GM23338 (cell line): ENCODE data around the gene AGAP1.

Experiments used
- CTCF ChIP-seq, 2 experiments: fragments of 200-600 bp in 1 of 2; sonication (generic) in 1 of 2; conservative IDR thresholded peaks; 2 replicates each; pipeline versions ENCODE4 v1.5.1 to v1.6.1; 2016 to 2017; ENCODE audit warnings: antibody characterized with exemption in 2 of 2, low read depth in 2 of 2, mild to moderate bottlenecking in 2 of 2, moderate library complexity in 1 of 2
- ETS1 ChIP-seq: IDR thresholded peaks from 2 replicates; pipeline ENCODE4 v1.6.1; 2016; ENCODE audit warnings: antibody characterized with exemption
- EZH2 ChIP-seq: fragments of 200-600 bp; sonication (generic); IDR thresholded peaks from one replicate; pipeline ENCODE4 v1.8.0; 2017; ENCODE audit warnings: antibody characterized with exemption, mild to moderate bottlenecking, low read depth; ENCODE audit not compliant: unreplicated experiment
- EZH2phosphoT487 ChIP-seq: fragments of 200-600 bp; sonication (generic); IDR thresholded peaks from one replicate; pipeline ENCODE4 v1.8.1; 2018; ENCODE audit warnings: antibody characterized with exemption; ENCODE audit not compliant: unreplicated experiment
- NANOG ChIP-seq: IDR thresholded peaks from 2 replicates; pipeline ENCODE4 v1.6.1; 2016; ENCODE audit warnings: antibody characterized with exemption, borderline replicate concordance
- POLR2AphosphoS5 ChIP-seq: IDR thresholded peaks from 2 replicates; pipeline ENCODE4 v1.6.1; 2016; ENCODE audit warnings: antibody characterized with exemption, low read depth
- REST ChIP-seq: IDR thresholded peaks from one replicate; pipeline ENCODE4 v1.6.1; 2018; ENCODE audit warnings: antibody characterized with exemption; ENCODE audit not compliant: unreplicated experiment
- ZNF331 ChIP-seq: fragments of 250-450 bp; sonication (Bioruptor Pico); IDR thresholded peaks from 2 replicates; pipeline ENCODE4 v1.5.0; 2020; ENCODE audit warnings: low read depth, mild to moderate bottlenecking, moderate library complexity

GRCh38 chr2:236041616-236042015 lies 547.8 kb downstream of the AGAP1 start:
- TF ChIP-seq CTCF (conservative IDR thresholded peaks at IDR 0.05; ENCODE audit: low read depth in 2 of 2) (no peak), EZH2phosphoT487 (no peak), REST (no peak), EZH2 (no peak), ZNF331 (CRISPR knock-in tag) (no peak), POLR2AphosphoS5 (no peak), NANOG (no peak), ETS1 (no peak)
